ENCODE results near the gene ASIC4. TPM values are rescaled to one million over a fixed set of nuclear protein-coding genes. Genes with fewer than 3 reads are reported as not detected.

Gene ASIC4
- total RNA-seq, 2 experiments from 2014 or later: 0.73 to 0.74 TPM

DNA sequence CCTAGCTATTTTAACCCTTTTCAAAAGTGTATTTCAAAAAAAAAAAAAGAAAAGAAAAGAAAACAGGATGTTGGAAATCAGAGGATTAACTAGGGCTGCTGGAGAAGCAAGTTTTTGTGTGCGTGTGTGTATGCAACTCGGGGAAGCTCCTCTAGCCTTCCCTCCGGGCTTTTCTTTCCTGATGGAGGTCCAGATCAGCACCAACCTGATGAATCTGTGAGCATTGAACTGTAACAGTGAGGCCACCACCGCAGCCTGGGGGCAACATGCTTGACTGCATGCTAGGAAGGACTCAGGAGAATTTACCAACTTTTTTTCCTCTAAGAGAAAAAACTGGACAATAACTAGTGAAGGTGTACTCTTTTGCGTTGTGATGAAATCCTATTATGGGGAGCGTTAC, 54.8 kb downstream of the ASIC4 start:
- no peak overlapping the region for H3K27ac ChIP-seq (ENCODE audit: low read depth, low read length, poor library complexity, severe bottlenecking)
- no peaks in the 10 kb centered on the region for H3K79me2 ChIP-seq (ENCODE audit: insufficient read depth, low read depth, low read length)
- H3K9me2 ChIP-seq (ENCODE audit: insufficient read depth, low read length): no peaks in the 10 kb centered on the region
- no peak overlapping the region for H3K4me2 ChIP-seq (ENCODE audit: low read length)
- no peaks in the 10 kb centered on the region for H4K20me1 ChIP-seq (ENCODE audit: insufficient read depth, low read length)
- H2AFZ ChIP-seq (ENCODE audit: low read length): no peak overlapping the region
- no peak overlapping the region for H3K4me3 ChIP-seq (ENCODE audit: low read depth, low read length, poor library complexity, severe bottlenecking)
- ChIA-PET CTCF (ENCODE audit: unreplicated experiment) (no interaction called here), POLR2A (interaction anchor here (0.7 kb wide), 1 partner anchor 147 kb away, joined by 3 read pairs; no protein-coding TSS in a partner anchor)
- BruUV-seq (replicated peaks): no TSS peak
- H3K9me3 ChIP-seq (ENCODE audit: low read length): no peaks in the 10 kb centered on the region
- H3K4me1 ChIP-seq (ENCODE audit: insufficient read depth, low read length, poor library complexity, severe bottlenecking): no peaks in the 10 kb centered on the region
- no peaks in the 10 kb centered on the region for H3K36me3 ChIP-seq (ENCODE audit: insufficient read depth, low read length)
- intact Hi-C loops (cut with micrococcal nuclease; ENCODE audit: unreplicated experiment): no loop called here
- no peak for DNase-seq (ENCODE audit: low spot score)
- TF ChIP-seq CTCF (conservative IDR thresholded peaks at IDR 0.05; ENCODE audit: low read length) (no peak), EZH2phosphoT487 (IDR thresholded peaks at IDR 0.05; ENCODE audit: borderline replicate concordance, low read depth, low read length) (no peak)

DNA sequence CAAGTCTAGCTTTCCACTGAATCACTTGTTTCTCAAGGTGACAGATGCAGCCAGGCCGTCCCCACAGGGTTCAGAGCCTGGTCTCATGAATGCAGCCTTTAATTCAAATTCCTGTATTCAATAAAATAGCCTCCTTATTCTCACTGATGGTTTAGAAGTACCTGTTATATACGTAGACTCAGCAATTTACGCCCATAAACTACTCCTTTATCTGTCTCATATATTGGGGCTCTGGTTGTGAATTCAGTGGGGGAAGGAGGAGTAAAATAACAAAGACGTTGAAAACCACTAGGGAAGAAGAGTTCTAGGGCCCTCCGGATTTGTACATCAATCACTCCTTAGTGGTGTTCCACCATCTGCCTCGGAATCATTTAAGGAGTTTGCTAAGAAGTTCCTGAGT, 55.4 kb downstream of the ASIC4 start:
- intact Hi-C loops (cut with micrococcal nuclease; ENCODE audit: unreplicated experiment): no loop called here
- no peak for TF ChIP-seq EZH2phosphoT487 (IDR thresholded peaks at IDR 0.05; ENCODE audit: borderline replicate concordance, low read depth, low read length)
- TF ChIP-seq CTCF (conservative IDR thresholded peaks at IDR 0.05; ENCODE audit: low read length): no peak
- H2AFZ ChIP-seq (ENCODE audit: low read length): no peak overlapping the region
- CTCF ChIA-PET (ENCODE audit: unreplicated experiment): no interaction called here
- H3K27ac ChIP-seq (ENCODE audit: low read depth, low read length, poor library complexity, severe bottlenecking): no peak overlapping the region
- POLR2A ChIA-PET: no interaction called here
- H3K4me2 ChIP-seq (ENCODE audit: low read length): no peak overlapping the region
- H4K20me1 ChIP-seq (ENCODE audit: insufficient read depth, low read length): no peaks in the 10 kb centered on the region
- H3K36me3 ChIP-seq (ENCODE audit: insufficient read depth, low read length): no peaks in the 10 kb centered on the region
- no peaks in the 10 kb centered on the region for H3K9me2 ChIP-seq (ENCODE audit: insufficient read depth, low read length)
- BruUV-seq (replicated peaks): no TSS peak
- H3K4me3 ChIP-seq (ENCODE audit: low read depth, low read length, poor library complexity, severe bottlenecking): no peak overlapping the region
- no peaks in the 10 kb centered on the region for H3K4me1 ChIP-seq (ENCODE audit: insufficient read depth, low read length, poor library complexity, severe bottlenecking)
- DNase-seq (ENCODE audit: low spot score): no peak
- H3K79me2 ChIP-seq (ENCODE audit: insufficient read depth, low read depth, low read length): no peaks in the 10 kb centered on the region
- H3K9me3 ChIP-seq (ENCODE audit: low read length): no peaks in the 10 kb centered on the region

GRCh38 chr2:219570194-219570923, 56.1 kb downstream of the ASIC4 start:
- no peaks in the 10 kb centered on the region for H3K9me3 ChIP-seq (ENCODE audit: low read length)
- CTCF ChIA-PET (ENCODE audit: unreplicated experiment): no interaction called here
- H3K9me2 ChIP-seq (ENCODE audit: insufficient read depth, low read length): no peaks in the 10 kb centered on the region
- no peak for DNase-seq (ENCODE audit: low spot score)
- intact Hi-C loops (cut with micrococcal nuclease; ENCODE audit: unreplicated experiment): no loop called here
- TF ChIP-seq CTCF (conservative IDR thresholded peaks at IDR 0.05; ENCODE audit: low read length) (no peak), EZH2phosphoT487 (IDR thresholded peaks at IDR 0.05; ENCODE audit: borderline replicate concordance, low read depth, low read length) (no peak)
- no peak overlapping the region for H2AFZ ChIP-seq (ENCODE audit: low read length)
- no peak overlapping the region for H3K4me2 ChIP-seq (ENCODE audit: low read length)
- H3K4me1 ChIP-seq (ENCODE audit: insufficient read depth, low read length, poor library complexity, severe bottlenecking): no peaks in the 10 kb centered on the region
- H3K4me3 ChIP-seq (ENCODE audit: low read depth, low read length, poor library complexity, severe bottlenecking): no peak overlapping the region
- POLR2A ChIA-PET: no interaction called here
- no TSS peak for BruUV-seq (replicated peaks)
- no peaks in the 10 kb centered on the region for H4K20me1 ChIP-seq (ENCODE audit: insufficient read depth, low read length)
- H3K27ac ChIP-seq (ENCODE audit: low read depth, low read length, poor library complexity, severe bottlenecking): no peak overlapping the region
- no peaks in the 10 kb centered on the region for H3K79me2 ChIP-seq (ENCODE audit: insufficient read depth, low read depth, low read length)
- no peaks in the 10 kb centered on the region for H3K36me3 ChIP-seq (ENCODE audit: insufficient read depth, low read length)

Data from OCI-LY7 (cell line).